GM19043 (cell line): ENCODE results near the gene LZTR1.

Experiments used
- ATAC-seq: cut with Tn5 transposase; IDR thresholded peaks from one replicate; pipeline ENCODE4 v1.9.1; 2021; ENCODE audit warnings: low read depth; ENCODE audit not compliant: unreplicated experiment

LZTR1 gene

DNA sequence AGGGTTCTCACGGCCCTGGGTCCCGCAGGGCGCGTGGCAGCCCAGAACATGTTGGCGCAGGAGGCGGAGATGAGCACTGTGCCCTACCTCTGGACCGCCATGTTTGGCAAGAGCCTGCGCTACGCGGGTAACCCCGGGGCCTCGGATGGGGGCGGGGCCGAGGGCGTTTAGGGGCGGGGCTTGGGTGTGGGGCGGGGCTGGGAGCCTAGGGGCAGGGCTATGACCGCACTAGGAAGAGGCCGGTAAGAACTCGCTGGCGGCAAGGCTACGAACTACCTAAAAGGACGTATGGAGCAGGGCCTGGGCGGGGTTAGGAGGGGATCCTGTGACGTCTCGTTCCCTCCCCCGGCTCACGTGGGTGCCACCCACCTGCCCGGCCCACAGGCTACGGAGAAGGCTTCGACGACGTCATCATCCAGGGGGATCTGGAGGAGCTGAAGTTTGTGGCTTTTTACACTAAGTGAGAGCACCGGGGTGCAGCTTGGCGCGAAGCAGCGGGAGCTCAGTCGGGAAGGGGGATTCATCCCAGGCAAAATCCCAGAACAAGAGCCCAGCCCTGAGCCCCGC, 2.8 kb upstream of the LZTR1 start:
- ATAC-seq = no peak

- no peak for ATAC-seq
Measured at GRCh38 chr22:20979940-20980453, 2.1 kb upstream of the LZTR1 start.

- no peak for ATAC-seq
Measured at GRCh38 chr22:20980523-20980922, 1.6 kb upstream of the LZTR1 start.

- ATAC-seq = no peak
Measured at GRCh38 chr22:20980938-20981722, 967 bp upstream of the LZTR1 start.

- ATAC-seq = no peak
Measured at GRCh38 chr22:20982563-20982882, 426 bp downstream of the LZTR1 start.

DNA sequence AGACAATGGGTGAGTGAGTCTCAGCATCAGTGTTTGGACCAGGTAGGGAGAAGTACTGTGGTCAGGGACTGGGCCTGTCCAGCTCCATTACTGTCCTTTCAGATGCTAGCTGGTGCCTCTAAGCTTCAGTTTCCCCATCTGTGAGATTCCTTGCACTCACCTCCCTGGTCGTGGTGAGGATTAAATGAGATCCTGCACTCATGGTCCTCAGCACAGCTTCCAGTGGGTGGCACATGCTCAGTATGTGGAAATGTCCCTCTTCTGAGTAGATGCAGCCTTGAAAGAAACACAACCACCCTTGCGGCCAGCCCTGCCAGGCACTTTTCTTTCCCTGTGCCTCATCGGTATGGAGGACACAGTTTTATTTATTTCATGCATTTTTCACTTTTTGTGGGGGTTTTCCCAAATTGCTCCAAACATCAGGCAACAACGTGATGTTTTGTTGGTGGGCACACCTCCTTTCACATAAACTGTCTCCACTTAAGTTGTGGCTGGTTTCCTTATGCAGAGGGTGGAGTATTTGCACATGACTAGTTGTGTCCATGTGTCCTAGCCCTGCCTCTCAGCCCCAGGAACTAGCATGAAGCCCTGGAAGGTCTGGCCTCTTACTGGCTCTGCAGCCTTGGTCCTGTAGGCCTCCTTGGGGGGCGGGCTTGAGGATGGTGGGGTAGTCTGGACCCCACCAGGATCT, 1.1 kb downstream of the LZTR1 start:
- no peak for ATAC-seq

- ATAC-seq = no peak
Measured at GRCh38 chr22:20985720-20986119, 3.6 kb downstream of the LZTR1 start.

DNA sequence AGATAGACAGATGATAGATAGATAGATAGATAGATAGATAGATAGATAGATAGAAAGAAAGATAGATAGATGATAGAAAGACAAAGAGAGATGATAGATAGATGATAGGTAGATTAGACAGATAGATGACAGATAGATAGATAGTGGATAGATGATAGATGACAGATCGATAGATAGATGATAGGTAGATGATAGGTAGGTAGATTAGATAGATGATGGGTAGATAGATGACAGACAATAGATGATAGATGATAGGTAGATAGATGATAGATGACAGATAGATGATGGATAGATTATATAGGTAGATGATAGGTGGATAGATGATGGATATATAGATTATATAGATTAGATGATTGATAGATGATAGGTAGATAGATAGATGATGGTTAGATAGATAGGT, 4.3 kb downstream of the LZTR1 start:
- ATAC-seq = no peak

DNA sequence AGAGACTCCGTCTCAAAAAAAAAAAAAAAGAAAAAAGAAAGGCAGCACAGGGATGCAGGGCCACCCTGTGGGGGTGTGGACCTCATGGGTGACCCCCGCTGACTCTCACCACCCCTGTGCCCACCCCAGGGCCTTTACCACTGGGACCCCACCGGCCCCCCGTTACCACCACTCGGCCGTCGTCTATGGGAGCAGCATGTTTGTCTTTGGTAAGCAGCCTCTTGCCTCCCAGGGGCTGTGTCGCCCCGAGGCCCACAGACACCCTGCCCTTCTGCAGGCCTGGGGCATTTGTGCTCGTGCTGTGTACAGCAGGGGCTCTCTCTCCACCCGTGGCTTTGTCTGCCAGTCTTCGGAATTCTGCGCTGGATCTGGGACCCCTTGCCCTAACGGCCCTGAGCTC, 5.3 kb downstream of the LZTR1 start:
- no peak for ATAC-seq

GRCh38 chr22:20988573-20989322, 6.7 kb downstream of the LZTR1 start:
- ATAC-seq = no peak

DNA sequence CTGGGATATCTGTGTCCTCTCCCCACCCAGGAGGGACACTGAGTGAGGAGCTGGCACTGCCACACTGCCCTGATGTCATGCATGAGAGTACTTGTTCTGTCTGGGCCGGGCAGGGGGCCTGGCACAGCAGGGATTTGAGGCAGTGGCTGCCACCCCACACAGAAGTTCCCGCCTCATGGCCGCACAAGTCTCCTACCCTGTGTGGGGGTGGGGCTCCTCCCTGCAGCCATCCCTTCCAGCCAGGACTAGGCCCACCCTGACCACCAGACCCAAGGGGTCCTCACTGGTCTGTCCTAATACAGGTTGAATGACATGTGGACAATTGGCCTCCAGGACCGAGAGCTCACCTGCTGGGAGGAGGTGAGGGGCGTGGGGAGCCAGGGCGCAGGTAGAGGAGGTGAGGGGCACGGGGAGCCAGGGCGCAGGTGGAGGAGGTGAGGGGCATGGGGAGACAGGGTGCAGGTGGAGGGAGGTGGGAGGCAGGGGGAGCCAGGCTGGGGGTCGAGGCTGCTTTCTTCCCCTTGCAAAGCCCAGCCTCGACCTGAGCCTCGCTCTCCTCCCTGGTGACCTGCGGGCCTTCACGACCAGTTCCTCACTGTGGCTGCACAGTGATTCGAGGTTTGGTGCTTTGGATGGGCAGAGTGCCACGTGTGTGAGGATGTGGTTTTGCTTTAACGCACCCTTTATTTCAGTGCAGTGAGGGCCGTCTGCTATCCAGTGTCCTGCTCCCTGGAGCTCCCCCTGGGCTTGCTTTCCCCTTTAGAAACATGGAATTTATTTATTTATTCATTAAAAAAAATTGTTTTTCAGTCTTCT, 7.4 kb downstream of the LZTR1 start:
- ATAC-seq = no peak

DNA sequence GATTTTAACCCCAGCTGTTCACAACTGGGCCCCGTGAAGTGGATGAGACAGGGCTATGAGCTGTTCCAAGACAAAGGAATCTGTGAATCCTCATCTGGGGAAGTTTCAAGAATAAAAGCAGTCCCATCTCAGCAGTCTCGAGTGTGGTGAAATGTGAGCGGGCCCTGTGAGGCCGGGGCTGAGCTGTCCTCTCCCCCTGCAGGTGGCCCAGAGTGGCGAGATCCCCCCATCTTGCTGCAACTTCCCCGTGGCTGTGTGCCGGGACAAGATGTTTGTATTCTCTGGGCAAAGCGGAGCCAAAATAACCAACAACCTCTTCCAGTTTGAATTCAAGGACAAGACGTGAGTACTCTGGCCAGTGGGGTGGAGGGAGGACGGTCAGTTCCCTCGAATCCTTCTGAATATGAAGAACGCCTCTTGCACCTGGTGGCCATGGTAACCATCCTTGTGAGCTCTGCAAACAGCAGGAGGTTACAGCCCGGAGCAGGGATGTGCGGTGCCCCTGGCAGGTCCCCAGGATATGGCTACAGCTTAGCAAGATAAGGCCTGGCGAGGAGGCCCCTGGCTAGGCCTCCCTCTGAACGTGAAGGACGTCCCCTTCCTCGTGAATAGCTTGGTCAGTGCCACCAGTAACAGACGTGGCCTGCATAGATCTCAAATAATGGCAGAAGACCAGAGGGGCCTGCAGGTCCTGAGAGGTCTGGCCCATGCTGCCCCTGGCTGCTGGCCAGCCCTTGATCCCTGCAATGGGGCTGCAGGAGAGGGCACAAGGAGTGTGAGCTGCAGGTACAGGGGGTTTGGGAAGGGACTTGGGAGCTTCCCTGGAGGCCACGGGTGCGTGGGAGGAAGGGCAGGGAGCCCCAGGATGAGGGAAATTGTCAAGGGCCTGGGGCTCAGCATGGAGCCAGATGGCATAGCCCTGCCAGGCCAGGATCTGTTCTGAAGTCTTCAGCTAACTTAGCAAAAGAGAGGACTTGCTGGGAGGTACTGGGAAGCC, 8.4 kb downstream of the LZTR1 start:
- ATAC-seq = no peak

DNA sequence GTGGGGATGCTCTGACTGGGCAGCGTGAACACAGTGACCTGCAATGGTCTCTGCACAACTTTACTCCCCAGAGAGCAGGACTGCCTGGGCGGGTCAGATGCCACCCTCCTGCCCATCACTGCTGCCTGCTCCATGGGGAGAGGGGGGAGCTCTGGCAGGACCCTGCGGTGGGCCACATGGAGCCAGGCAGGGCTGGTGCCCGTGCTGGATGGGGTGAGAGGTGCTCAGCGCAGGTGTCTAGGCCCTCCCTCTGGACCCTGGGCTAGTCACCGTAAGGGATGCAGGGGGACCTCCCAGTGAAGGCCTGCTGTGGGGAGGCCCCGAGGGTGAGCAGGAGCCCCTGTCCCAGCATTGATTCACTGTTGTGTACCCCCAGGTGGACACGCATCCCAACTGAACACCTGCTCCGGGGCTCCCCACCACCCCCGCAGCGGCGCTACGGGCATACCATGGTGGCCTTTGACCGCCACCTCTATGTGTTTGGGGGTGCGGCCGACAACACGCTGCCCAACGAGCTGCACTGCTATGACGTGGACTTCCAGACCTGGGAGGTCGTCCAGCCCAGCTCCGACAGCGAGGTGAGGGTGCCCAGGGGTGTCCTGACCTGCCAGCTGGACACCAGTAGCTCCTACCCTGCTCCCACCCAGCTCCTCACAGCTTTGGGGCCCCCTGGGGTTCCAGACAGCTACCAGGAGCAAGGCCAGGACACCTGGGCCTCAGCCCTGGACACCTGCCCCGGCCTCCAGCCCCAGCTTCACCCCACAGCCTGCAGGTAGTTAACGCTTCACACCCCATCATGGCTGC, 9.4 kb downstream of the LZTR1 start:
- no peak for ATAC-seq

DNA sequence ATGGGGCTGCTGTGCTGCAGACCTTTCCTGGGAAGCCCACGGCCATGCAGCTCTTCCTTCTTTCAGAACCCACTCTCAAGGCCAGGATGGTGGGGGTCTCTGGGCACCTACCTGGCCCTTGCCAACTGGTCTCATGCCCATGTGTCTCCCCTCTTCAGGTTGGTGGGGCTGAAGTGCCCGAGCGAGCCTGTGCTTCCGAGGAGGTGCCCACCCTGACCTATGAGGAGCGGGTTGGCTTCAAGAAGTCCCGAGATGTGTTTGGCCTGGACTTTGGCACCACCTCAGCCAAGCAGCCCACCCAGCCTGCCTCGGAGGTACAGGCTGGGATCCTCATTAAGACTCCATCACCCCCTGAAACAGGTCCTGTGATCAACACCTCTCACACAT, 10.0 kb downstream of the LZTR1 start:
- no peak for ATAC-seq

DNA sequence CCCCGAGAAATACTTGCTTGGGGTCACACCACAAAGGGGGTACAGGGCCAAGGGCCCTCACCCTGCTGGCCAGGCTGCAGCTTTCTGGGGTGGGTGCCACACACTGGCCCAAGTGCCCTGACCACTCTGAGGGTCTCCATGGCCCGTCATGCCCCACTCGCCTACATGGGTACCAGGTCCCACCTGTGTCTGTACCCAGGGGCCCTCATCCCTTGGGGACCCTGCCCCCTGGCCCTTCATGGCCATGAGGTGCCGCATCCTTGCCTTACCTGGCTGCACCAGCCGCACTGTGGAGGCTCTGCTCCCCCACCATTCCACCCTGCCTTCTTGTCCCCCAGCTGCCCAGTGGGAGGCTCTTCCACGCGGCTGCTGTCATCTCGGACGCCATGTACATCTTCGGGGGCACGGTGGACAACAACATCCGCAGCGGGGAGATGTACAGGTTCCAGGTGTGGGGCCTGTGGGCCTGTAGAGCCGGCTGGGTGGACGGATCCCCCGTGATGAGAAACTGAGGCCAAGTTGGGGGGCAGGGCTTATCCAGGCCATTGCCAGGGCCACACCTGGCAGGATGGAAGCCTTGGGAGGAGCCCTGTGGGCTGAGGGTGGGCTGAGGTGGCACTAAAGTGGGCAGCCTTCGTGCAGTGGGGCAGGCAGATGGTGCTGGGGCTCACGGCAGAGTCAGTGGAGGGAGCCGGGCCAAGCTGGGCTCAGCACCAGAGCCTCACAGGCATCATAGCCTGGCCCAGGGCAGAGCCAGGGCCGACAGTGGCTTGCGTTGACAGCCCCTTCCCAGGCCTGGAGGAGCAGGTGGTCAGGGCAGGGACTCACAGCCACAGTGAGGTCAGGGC, 10.6 kb downstream of the LZTR1 start:
- no peak for ATAC-seq

GRCh38 chr22:20993304-20994127, 11.4 kb downstream of the LZTR1 start:
- no peak for ATAC-seq
